ENCODE data around the gene TRHDE.

GRCh38 chr12:72359416-72359815 is 87.2 kb downstream of the TRHDE start:
- TF ChIP-seq CTCF (IDR thresholded peaks at IDR 0.05; ENCODE audit: insufficient read depth, low read length), result no peak
- no peak for TF ChIP-seq SPI1 (IDR thresholded peaks at IDR 0.05; ENCODE audit: borderline replicate concordance, low read depth)

Measured in HL-60 (cell line).